NT2/D1 (cell line): ENCODE results near the gene LRRC61.
"Not testable (repeated sequence)": the region's sequence is repeated elsewhere in the genome, so short reads cannot be mapped to it uniquely, and the experiment has no call there.

Source experiments
- DNase-seq: peaks from one replicate; pipeline ENCODE4 v3.0.0-alpha.2; 2011; ENCODE audit warnings: low read depth, low spot score
- H3K27me3 ChIP-seq: 2 replicates; pipeline ENCODE4 v1.6.0; 2011; ENCODE audit warnings: mild to moderate bottlenecking; ENCODE audit not compliant: insufficient read length, insufficient read depth
- H3K36me3 ChIP-seq: 2 replicates; pipeline ENCODE4 v1.6.1; 2011; ENCODE audit warnings: mild to moderate bottlenecking, low read length, mixed read lengths; ENCODE audit not compliant: insufficient read depth, insufficient read length
- H3K4me1 ChIP-seq: 2 replicates; pipeline ENCODE4 v1.5.1; 2011; ENCODE audit not compliant: insufficient read depth, insufficient read length
- H3K4me3 ChIP-seq: 2 replicates; pipeline ENCODE4 v1.5.1; 2011; ENCODE audit warnings: low read depth; ENCODE audit not compliant: insufficient read length
- H3K9ac ChIP-seq: 2 replicates; pipeline ENCODE4 v1.6.0; 2011; ENCODE audit warnings: low read depth; ENCODE audit not compliant: insufficient read length
- H3K9me3 ChIP-seq: 2 replicates; pipeline ENCODE4 v1.5.1; 2011; ENCODE audit warnings: mild to moderate bottlenecking, low read length; ENCODE audit not compliant: insufficient read depth
- SUZ12 ChIP-seq: IDR thresholded peaks from 2 replicates; pipeline ENCODE4 v1.6.1; 2011; ENCODE audit not compliant: insufficient read length, insufficient read depth; ENCODE audit errors: extremely low read depth
- YY1 ChIP-seq: IDR thresholded peaks from 2 replicates; pipeline ENCODE4 v1.6.1; 2011; ENCODE audit not compliant: insufficient read length, insufficient read depth
- ZNF274 ChIP-seq: IDR thresholded peaks from 2 replicates; pipeline ENCODE4 v1.6.1; 2011; ENCODE audit warnings: mild to moderate bottlenecking, low read depth, low read length

LRRC61 gene

GRCh38 chr7:150381785-150382122 lies 58.6 kb downstream of the LRRC61 start:
- H3K4me3 ChIP-seq: no peak overlapping the region
- H3K9ac ChIP-seq: no peak overlapping the region
- peaks cover 31% of the 10 kb centered on the region for H3K4me1 ChIP-seq
- DNase-seq: no peak
- TF ChIP-seq SUZ12 (no peak), YY1 (no peak), ZNF274 (no peak)
- peaks cover 7% of the 10 kb centered on the region for H3K36me3 ChIP-seq
- H3K27me3 ChIP-seq: no peaks in the 10 kb centered on the region
- H3K9me3 ChIP-seq: no peaks in the 10 kb centered on the region

- H3K4me3 ChIP-seq: no peak overlapping the region
- no peaks in the 10 kb centered on the region for H3K27me3 ChIP-seq
- TF ChIP-seq SUZ12 (no peak), YY1 (no peak)
- H3K36me3 ChIP-seq: peaks cover 7% of the 10 kb centered on the region
- H3K4me1 ChIP-seq: peaks cover 31% of the 10 kb centered on the region
- no peak for DNase-seq
- no peaks in the 10 kb centered on the region for H3K9me3 ChIP-seq
- no peak overlapping the region for H3K9ac ChIP-seq
Observed at GRCh38 chr7:150382123-150382843, 59.1 kb downstream of the LRRC61 start.

- H3K9me3 ChIP-seq: no peaks in the 10 kb centered on the region
- no peak overlapping the region for H3K9ac ChIP-seq
- H3K4me3 ChIP-seq: no peak overlapping the region
- H3K27me3 ChIP-seq: no peaks in the 10 kb centered on the region
- peaks cover 7% of the 10 kb centered on the region for H3K36me3 ChIP-seq
- TF ChIP-seq ZNF274 (no peak), SUZ12 (no peak), YY1 (no peak)
- H3K4me1 ChIP-seq: peaks cover 31% of the 10 kb centered on the region
- no peak for DNase-seq
Observed at GRCh38 chr7:150382844-150383225, 59.7 kb downstream of the LRRC61 start.

- DNase-seq: peak; percentile 98
- Histone ChIP-seq H3K4me3 (peak overlapping the region; percentile 13), H3K27me3 (no peaks in the 10 kb centered on the region), H3K4me1 (peaks cover 31% of the 10 kb centered on the region), H3K9me3 (no peaks in the 10 kb centered on the region), H3K36me3 (peaks cover 13% of the 10 kb centered on the region), H3K9ac (peak overlapping the region; percentile 76)
- no peak for TF ChIP-seq ZNF274
- TF ChIP-seq SUZ12: no peak
- no peak for TF ChIP-seq YY1
Observed at GRCh38 chr7:150383710-150384397, 60.7 kb downstream of the LRRC61 start.

- H3K4me1 ChIP-seq: peaks cover 31% of the 10 kb centered on the region
Observed at GRCh38 chr7:150384406-150385301, 61.5 kb downstream of the LRRC61 start.

GRCh38 chr7:150385302-150385723 lies 62.2 kb downstream of the LRRC61 start:
- DNase-seq: no peak
- H3K4me1 ChIP-seq: peaks cover 30% of the 10 kb centered on the region
- no peak overlapping the region for H3K4me3 ChIP-seq
- peaks cover 23% of the 10 kb centered on the region for H3K36me3 ChIP-seq
- H3K9ac ChIP-seq: no peak overlapping the region
- TF ChIP-seq YY1 (no peak), SUZ12 (no peak), ZNF274 (no peak)
- H3K27me3 ChIP-seq: no peaks in the 10 kb centered on the region
- H3K9me3 ChIP-seq: no peaks in the 10 kb centered on the region

More at GRCh38 chr7:150384406-150385301, 61.5 kb downstream of the LRRC61 start:
- no peak for DNase-seq
- Histone ChIP-seq H3K9me3 (no peaks in the 10 kb centered on the region), H3K36me3 (peaks cover 17% of the 10 kb centered on the region), H3K9ac (peak overlapping the region; percentile 33), H3K27me3 (no peaks in the 10 kb centered on the region), H3K4me3 (peak overlapping the region; percentile 13)
- TF ChIP-seq YY1 (no peak), ZNF274 (no peak), SUZ12 (no peak)

GRCh38 chr7:150385884-150386283 lies 62.7 kb downstream of the LRRC61 start:
- H3K4me3 ChIP-seq, H3K27me3 ChIP-seq, H3K9ac ChIP-seq, DNase-seq, H3K9me3 ChIP-seq: not testable (repeated sequence)
- Histone ChIP-seq H3K36me3 (peaks cover 27% of the 10 kb centered on the region), H3K4me1 (peaks cover 27% of the 10 kb centered on the region)
